ENCODE measurements around the gene AKT1. TPM values are rescaled to one million over a fixed set of nuclear protein-coding genes. Genes with fewer than 3 reads are reported as not detected.
A peak's percentile ranks its signal among the peaks of the same experiment; 100 is the strongest.

The AKT1 gene
- total and polyA plus RNA-seq, 2 experiments from 2014 or later, result 16.9 to 164 TPM

- Histone ChIP-seq H3K27me3 (replicated peaks; ENCODE audit: insufficient read depth) (no peaks in the 10 kb centered on the region), H3F3A (ENCODE audit: insufficient read depth) (no peaks in the 10 kb centered on the region), H3K27ac (no peak overlapping the region), H3K9ac (no peak overlapping the region), H3K9me3 (ENCODE audit: low read depth) (no peaks in the 10 kb centered on the region), H3K4me2 (ENCODE audit: unreplicated experiment) (no peak overlapping the region), H3K9me2 (ENCODE audit: insufficient read depth) (no peaks in the 10 kb centered on the region), H4K20me1 (ENCODE audit: insufficient read depth) (no peaks in the 10 kb centered on the region), H3K4me1 (ENCODE audit: insufficient read depth) (no peaks in the 10 kb centered on the region), H3K36me3 (ENCODE audit: low read depth) (peaks cover 5% of the 10 kb centered on the region; the same call in 1 of the 2 replicates), H3K79me2 (ENCODE audit: insufficient read depth) (peaks cover 64% of the 10 kb centered on the region), H3K4me3 (no peak overlapping the region), H2AFZ (no peak overlapping the region)
- DNase-seq, result no peak
- TF ChIP-seq EZH2 (IDR thresholded peaks at IDR 0.05; ENCODE audit: insufficient read depth, poor library complexity, severe bottlenecking), result no peak
- no peak for TF ChIP-seq EZH2phosphoT487 (IDR thresholded peaks at IDR 0.05; ENCODE audit: insufficient read depth, low read depth)
- WGBS, 2 experiments (ENCODE audit: low coverage in 1 of 2, low lambda C conversion rate in 2 of 2, missing lambda C conversion rate in 2 of 2), result 46 to 51% methylated on average over 10 of the region's 10 CpGs
- in situ Hi-C loops (cut with MboI), result no loop called here
These were observed 38.3 kb downstream of the AKT1 start for GRCh38 chr14:104757238-104757585.

DNA sequence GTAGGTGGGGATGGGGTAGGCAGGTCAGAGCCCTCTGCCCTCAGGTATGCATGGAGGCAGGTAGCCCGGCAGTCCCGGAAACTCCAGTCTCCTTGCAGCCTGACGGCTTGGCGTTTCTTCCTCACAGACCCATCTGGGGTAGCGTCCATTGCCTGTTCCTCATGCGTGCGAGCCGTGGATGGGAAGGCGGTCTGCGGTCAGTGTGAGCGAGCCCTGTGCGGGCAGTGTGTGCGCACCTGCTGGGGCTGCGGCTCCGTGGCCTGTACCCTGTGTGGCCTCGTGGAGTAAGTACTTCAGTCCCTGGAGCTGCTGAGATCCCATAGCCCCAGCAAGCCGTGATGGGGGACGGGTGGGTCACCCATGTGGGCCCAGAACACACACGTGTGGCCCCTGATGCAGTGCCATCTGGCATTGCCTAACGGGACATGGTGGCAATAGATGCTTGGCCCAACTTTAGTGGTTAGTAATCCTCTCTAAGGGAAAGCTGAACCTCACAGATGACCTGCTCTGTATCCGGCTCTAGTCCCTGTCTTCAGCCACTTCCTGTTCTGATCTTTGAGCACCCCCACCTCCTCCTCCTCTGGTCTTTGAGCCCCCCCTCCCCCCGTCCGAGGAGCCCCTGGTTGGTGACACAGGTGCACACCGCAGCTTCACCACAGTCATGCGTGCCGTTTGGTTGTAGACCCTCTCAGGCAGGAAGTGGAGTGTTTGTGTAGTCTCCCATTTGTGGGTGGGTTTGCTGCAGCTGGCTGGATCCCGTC, 38.9 kb downstream of the AKT1 start:
- TF ChIP-seq EZH2phosphoT487 (IDR thresholded peaks at IDR 0.05; ENCODE audit: insufficient read depth, low read depth), result no peak
- no peak for TF ChIP-seq EZH2 (IDR thresholded peaks at IDR 0.05; ENCODE audit: insufficient read depth, poor library complexity, severe bottlenecking)
- no peaks in the 10 kb centered on the region for H3K4me1 ChIP-seq (ENCODE audit: insufficient read depth)
- no peaks in the 10 kb centered on the region for H3F3A ChIP-seq (ENCODE audit: insufficient read depth)
- no peak overlapping the region for H3K9ac ChIP-seq
- H4K20me1 ChIP-seq (ENCODE audit: insufficient read depth), result no peaks in the 10 kb centered on the region
- H3K4me2 ChIP-seq (ENCODE audit: unreplicated experiment), result no peak overlapping the region
- no peak for DNase-seq
- 78 to 79% methylated on average over 26 to 27 of the region's 27 CpGs for WGBS, 2 experiments (ENCODE audit: low coverage in 1 of 2, low lambda C conversion rate in 2 of 2, missing lambda C conversion rate in 2 of 2)
- H3K79me2 ChIP-seq (ENCODE audit: insufficient read depth), result peaks cover 64% of the 10 kb centered on the region
- H2AFZ ChIP-seq, result no peak overlapping the region
- no peaks in the 10 kb centered on the region for H3K9me2 ChIP-seq (ENCODE audit: insufficient read depth)
- no peaks in the 10 kb centered on the region for H3K27me3 ChIP-seq (replicated peaks; ENCODE audit: insufficient read depth)
- no peaks in the 10 kb centered on the region for H3K9me3 ChIP-seq (ENCODE audit: low read depth)
- H3K27ac ChIP-seq, result no peak overlapping the region
- in situ Hi-C loops (cut with MboI), result no loop called here
- H3K36me3 ChIP-seq (ENCODE audit: low read depth), result peaks cover 5% of the 10 kb centered on the region; the same call in 1 of the 2 replicates
- H3K4me3 ChIP-seq, result no peak overlapping the region

- H3F3A ChIP-seq (ENCODE audit: insufficient read depth), result peaks cover 5% of the 10 kb centered on the region
- in situ Hi-C loops (cut with MboI), result no loop called here
- no peaks in the 10 kb centered on the region for H3K9me3 ChIP-seq (ENCODE audit: low read depth)
- no peak overlapping the region for H3K4me2 ChIP-seq (ENCODE audit: unreplicated experiment)
- peaks cover 64% of the 10 kb centered on the region for H3K79me2 ChIP-seq (ENCODE audit: insufficient read depth)
- H3K9ac ChIP-seq, result peak overlapping the region; percentile 97; the same call in 1 of the 2 replicates
- no peak overlapping the region for H3K4me3 ChIP-seq
- no peak overlapping the region for H2AFZ ChIP-seq
- H4K20me1 ChIP-seq (ENCODE audit: insufficient read depth), result no peaks in the 10 kb centered on the region
- 68 to 74% methylated on average over 11 of the region's 11 CpGs for WGBS, 2 experiments (ENCODE audit: low coverage in 1 of 2, low lambda C conversion rate in 2 of 2, missing lambda C conversion rate in 2 of 2)
- TF ChIP-seq EZH2 (IDR thresholded peaks at IDR 0.05; ENCODE audit: insufficient read depth, poor library complexity, severe bottlenecking) (no peak), EZH2phosphoT487 (IDR thresholded peaks at IDR 0.05; ENCODE audit: insufficient read depth, low read depth) (no peak)
- peaks cover 1% of the 10 kb centered on the region for H3K4me1 ChIP-seq (ENCODE audit: insufficient read depth)
- H3K9me2 ChIP-seq (ENCODE audit: insufficient read depth), result no peaks in the 10 kb centered on the region
- H3K27ac ChIP-seq, result no peak overlapping the region
- no peak for DNase-seq
- no peaks in the 10 kb centered on the region for H3K27me3 ChIP-seq (replicated peaks; ENCODE audit: insufficient read depth)
- H3K36me3 ChIP-seq (ENCODE audit: low read depth), result peaks cover 5% of the 10 kb centered on the region; the same call in 1 of the 2 replicates
These were observed 39.9 kb downstream of the AKT1 start for GRCh38 chr14:104755621-104756020.

GRCh38 chr14:104754213-104754851, 41.2 kb downstream of the AKT1 start:
- H3K9me2 ChIP-seq (ENCODE audit: insufficient read depth), result no peaks in the 10 kb centered on the region
- peak overlapping the region; percentile 74; the same call in 1 of the 2 replicates for H3K27ac ChIP-seq
- DNase-seq, result no peak
- H3K36me3 ChIP-seq (ENCODE audit: low read depth), result peaks cover 5% of the 10 kb centered on the region; the same call in 1 of the 2 replicates
- H3K27me3 ChIP-seq (replicated peaks; ENCODE audit: insufficient read depth), result no peaks in the 10 kb centered on the region
- H3F3A ChIP-seq (ENCODE audit: insufficient read depth), result peaks cover 16% of the 10 kb centered on the region
- H3K4me3 ChIP-seq, result peak overlapping the region; percentile 90
- no peak for TF ChIP-seq EZH2phosphoT487 (IDR thresholded peaks at IDR 0.05; ENCODE audit: insufficient read depth, low read depth)
- no peak for TF ChIP-seq EZH2 (IDR thresholded peaks at IDR 0.05; ENCODE audit: insufficient read depth, poor library complexity, severe bottlenecking)
- H3K4me2 ChIP-seq (ENCODE audit: unreplicated experiment), result peak overlapping the region; percentile 87
- no peaks in the 10 kb centered on the region for H4K20me1 ChIP-seq (ENCODE audit: insufficient read depth)
- H2AFZ ChIP-seq, result no peak overlapping the region
- H3K9ac ChIP-seq, result peak overlapping the region; percentile 97
- in situ Hi-C loops (cut with MboI), result no loop called here
- H3K4me1 ChIP-seq (ENCODE audit: insufficient read depth), result peaks cover 14% of the 10 kb centered on the region
- H3K79me2 ChIP-seq (ENCODE audit: insufficient read depth), result peaks cover 64% of the 10 kb centered on the region
- no peaks in the 10 kb centered on the region for H3K9me3 ChIP-seq (ENCODE audit: low read depth)
- WGBS, 2 experiments (ENCODE audit: low coverage in 1 of 2, low lambda C conversion rate in 2 of 2, missing lambda C conversion rate in 2 of 2), result 48 to 55% methylated on average over 13 of the region's 13 CpGs
